Neural cell (in vitro differentiated cells): ENCODE data around the gene SMIM21. TPM values are rescaled to one million over a fixed set of nuclear protein-coding genes. Genes with fewer than 3 reads are reported as not detected.

Experiments used
- H2AFZ ChIP-seq: fragments of 200-600, 300-800 bp; sonication (generic), shearing (Covaris generic); 2 replicates; pipeline ENCODE4 v1.6.0; 2014; ENCODE audit warnings: low read depth, mild to moderate bottlenecking, antibody characterized with exemption, low read length, moderate library complexity
- H3F3A ChIP-seq: fragments of 200-600 bp; shearing (Covaris generic); 2 replicates; pipeline ENCODE4 v1.6.1; 2016; ENCODE audit warnings: mild to moderate bottlenecking, moderate library complexity, mixed read lengths, antibody characterized with exemption, low read length; ENCODE audit not compliant: insufficient read depth, poor library complexity, severe bottlenecking
- H3K27ac ChIP-seq: fragments of 200-600, 300-800 bp; sonication (generic), shearing (Covaris generic); 2 replicates; pipeline ENCODE4 v1.5.1; 2014; ENCODE audit warnings: mild to moderate bottlenecking, low read length, moderate library complexity
- H3K27me3 ChIP-seq: fragments of 300-800, 200-600 bp; sonication (generic), shearing (Covaris generic); 2 replicates; pipeline ENCODE4 v1.6.0; 2014; ENCODE audit warnings: mild to moderate bottlenecking, low read depth, low read length, moderate library complexity; ENCODE audit not compliant: insufficient read depth
- H3K36me3 ChIP-seq: fragments of 300-800, 200-600 bp; sonication (generic), shearing (Covaris generic); 2 replicates; pipeline ENCODE4 v1.5.1; 2014; ENCODE audit warnings: mild to moderate bottlenecking, antibody characterized with exemption, low read length, moderate library complexity; ENCODE audit not compliant: insufficient read depth
- H3K4me2 ChIP-seq: fragments of 300-800, 200-600 bp; sonication (generic), shearing (Covaris generic); 2 replicates; pipeline ENCODE4 v1.6.0; 2014; ENCODE audit warnings: mild to moderate bottlenecking, low read length
- H3K4me3 ChIP-seq: fragments of 300-800, 200-600 bp; sonication (generic), shearing (Covaris generic); 2 replicates; pipeline ENCODE4 v1.5.1; 2014; ENCODE audit warnings: mild to moderate bottlenecking, low read length, moderate library complexity
- H3K79me2 ChIP-seq: fragments of 200-600 bp; shearing (Covaris generic); replicated peaks from 2 replicates; pipeline ENCODE4 v1.6.0; 2014; ENCODE audit warnings: mild to moderate bottlenecking, low read length, moderate library complexity; ENCODE audit not compliant: insufficient read depth
- H3K9ac ChIP-seq: fragments of 300-800, 200-600 bp; sonication (generic), shearing (Covaris generic); 2 replicates; pipeline ENCODE4 v1.6.1; 2016; ENCODE audit warnings: mild to moderate bottlenecking, low read length, mixed read lengths
- H3K9me2 ChIP-seq: fragments of 200-600 bp; shearing (Covaris generic); 2 replicates; pipeline ENCODE4 v1.6.1; 2016; ENCODE audit warnings: mild to moderate bottlenecking, low read length, mixed read lengths; ENCODE audit not compliant: insufficient read depth
- H3K9me3 ChIP-seq: fragments of 200-600, 300-800 bp; sonication (generic), shearing (Covaris generic); 2 replicates; pipeline ENCODE4 v1.6.1; 2016; ENCODE audit warnings: mild to moderate bottlenecking, mixed run types, low read length, moderate library complexity, mixed read lengths
- H4K20me1 ChIP-seq: fragments of 200-600 bp; shearing (Covaris generic); 2 replicates; pipeline ENCODE4 v1.6.1; 2016; ENCODE audit warnings: mild to moderate bottlenecking, mixed run types; ENCODE audit not compliant: insufficient read depth
- EP300 ChIP-seq: fragments of 450-650 bp; conservative IDR thresholded peaks from 2 replicates; pipeline ENCODE4 v1.6.1; 2014; ENCODE audit warnings: antibody characterized with exemption, mild to moderate bottlenecking, moderate library complexity; ENCODE audit not compliant: poor library complexity, severe bottlenecking
- EZH2 ChIP-seq: fragments of 200-600, 300-800 bp; shearing (Covaris generic), sonication (generic); IDR thresholded peaks from 2 replicates; pipeline ENCODE4 v1.6.1; 2014; ENCODE audit warnings: antibody characterized with exemption, low read length, borderline replicate concordance, mild to moderate bottlenecking; ENCODE audit not compliant: insufficient read depth, poor library complexity, severe bottlenecking
- MXI1 ChIP-seq: fragments of 450-650 bp; conservative IDR thresholded peaks from 2 replicates; pipeline ENCODE4 v1.6.1; 2014; ENCODE audit warnings: antibody characterized with exemption, mild to moderate bottlenecking; ENCODE audit not compliant: poor library complexity, severe bottlenecking
- POLR2AphosphoS5 ChIP-seq: IDR thresholded peaks from 2 replicates; pipeline ENCODE4 v1.6.1; 2012
- RAD21 ChIP-seq: fragments of 450-650 bp; conservative IDR thresholded peaks from 2 replicates; pipeline ENCODE4 v1.6.1; 2014; ENCODE audit warnings: antibody characterized with exemption, mild to moderate bottlenecking, moderate library complexity
- SMC3 ChIP-seq: fragments of 450-650 bp; conservative IDR thresholded peaks from 2 replicates; pipeline ENCODE4 v1.6.1; 2014; ENCODE audit warnings: antibody characterized with exemption, mild to moderate bottlenecking, moderate library complexity; ENCODE audit not compliant: poor library complexity
- TAF1 ChIP-seq: IDR thresholded peaks from 2 replicates; pipeline ENCODE4 v1.6.1; 2012; ENCODE audit warnings: low read depth
- polyA plus RNA-seq: library from polyadenylated mRNA; depleted of rRNA; stranded (reverse); fragments of >200 nt; gene quantifications from 2 replicates; pipeline ENCODE4 v1.2.3, GENCODE V29; 2014
- TF ChIP-seq, protein P1 (sequence below): IDR thresholded peaks from 2 replicates; pipeline ENCODE4 v1.6.1; 2012; ENCODE audit warnings: borderline replicate concordance
- TF ChIP-seq, protein P2 (sequence below): fragments of 450-650 bp; IDR thresholded peaks from 2 replicates; pipeline ENCODE4 v1.5.1; 2014; ENCODE audit warnings: antibody characterized with exemption, mild to moderate bottlenecking, moderate library complexity; ENCODE audit not compliant: poor library complexity, severe bottlenecking

The SMIM21 gene
- polyA plus RNA-seq, 1 donor from 2014 or later = not detected

DNA sequence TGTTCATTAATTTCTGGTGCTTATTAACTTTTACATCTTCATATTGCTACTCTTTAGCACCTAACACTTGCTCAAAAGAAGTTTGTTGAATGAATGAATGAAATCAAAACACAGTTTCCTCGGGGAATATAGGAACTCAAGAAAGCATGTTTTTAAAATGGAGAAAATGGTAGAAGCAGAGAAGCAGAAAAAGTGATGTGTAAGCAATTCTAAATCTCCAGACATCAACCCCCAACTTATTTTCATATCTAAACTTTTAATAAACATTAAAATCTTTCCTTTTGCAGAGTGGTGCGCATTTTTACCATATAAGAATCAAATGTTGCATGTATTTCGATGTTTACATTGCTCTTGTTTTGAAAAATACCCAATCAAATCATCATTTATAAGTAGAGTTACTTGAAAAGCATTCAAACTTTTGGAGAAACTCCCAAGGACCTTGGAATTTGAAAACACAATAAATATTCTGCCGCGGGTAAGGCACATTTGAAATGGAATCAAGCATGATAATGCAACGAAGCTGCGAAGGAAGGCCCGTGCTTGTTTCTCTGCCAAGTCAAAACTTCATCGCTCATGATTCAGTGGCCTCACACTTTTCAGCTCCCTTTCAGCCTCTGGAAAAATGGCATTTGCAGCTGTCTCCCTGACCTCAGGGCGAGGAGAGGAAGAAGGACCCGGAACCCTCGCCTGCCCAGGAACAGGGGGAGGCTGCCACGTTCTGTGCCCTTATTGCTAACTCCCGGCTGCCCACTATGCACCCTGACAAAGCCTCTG, 26.7 kb upstream of the SMIM21 start:
- TF ChIP-seq POLR2AphosphoS5 (no peak), RAD21 (no peak), EP300 (no peak), EZH2 (no peak), SMC3 (no peak), MXI1 (no peak), TAF1 (no peak)
- TF ChIP-seq, protein P1, sequence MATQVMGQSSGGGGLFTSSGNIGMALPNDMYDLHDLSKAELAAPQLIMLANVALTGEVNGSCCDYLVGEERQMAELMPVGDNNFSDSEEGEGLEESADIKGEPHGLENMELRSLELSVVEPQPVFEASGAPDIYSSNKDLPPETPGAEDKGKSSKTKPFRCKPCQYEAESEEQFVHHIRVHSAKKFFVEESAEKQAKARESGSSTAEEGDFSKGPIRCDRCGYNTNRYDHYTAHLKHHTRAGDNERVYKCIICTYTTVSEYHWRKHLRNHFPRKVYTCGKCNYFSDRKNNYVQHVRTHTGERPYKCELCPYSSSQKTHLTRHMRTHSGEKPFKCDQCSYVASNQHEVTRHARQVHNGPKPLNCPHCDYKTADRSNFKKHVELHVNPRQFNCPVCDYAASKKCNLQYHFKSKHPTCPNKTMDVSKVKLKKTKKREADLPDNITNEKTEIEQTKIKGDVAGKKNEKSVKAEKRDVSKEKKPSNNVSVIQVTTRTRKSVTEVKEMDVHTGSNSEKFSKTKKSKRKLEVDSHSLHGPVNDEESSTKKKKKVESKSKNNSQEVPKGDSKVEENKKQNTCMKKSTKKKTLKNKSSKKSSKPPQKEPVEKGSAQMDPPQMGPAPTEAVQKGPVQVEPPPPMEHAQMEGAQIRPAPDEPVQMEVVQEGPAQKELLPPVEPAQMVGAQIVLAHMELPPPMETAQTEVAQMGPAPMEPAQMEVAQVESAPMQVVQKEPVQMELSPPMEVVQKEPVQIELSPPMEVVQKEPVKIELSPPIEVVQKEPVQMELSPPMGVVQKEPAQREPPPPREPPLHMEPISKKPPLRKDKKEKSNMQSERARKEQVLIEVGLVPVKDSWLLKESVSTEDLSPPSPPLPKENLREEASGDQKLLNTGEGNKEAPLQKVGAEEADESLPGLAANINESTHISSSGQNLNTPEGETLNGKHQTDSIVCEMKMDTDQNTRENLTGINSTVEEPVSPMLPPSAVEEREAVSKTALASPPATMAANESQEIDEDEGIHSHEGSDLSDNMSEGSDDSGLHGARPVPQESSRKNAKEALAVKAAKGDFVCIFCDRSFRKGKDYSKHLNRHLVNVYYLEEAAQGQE = no peak
- TF ChIP-seq, protein P2, sequence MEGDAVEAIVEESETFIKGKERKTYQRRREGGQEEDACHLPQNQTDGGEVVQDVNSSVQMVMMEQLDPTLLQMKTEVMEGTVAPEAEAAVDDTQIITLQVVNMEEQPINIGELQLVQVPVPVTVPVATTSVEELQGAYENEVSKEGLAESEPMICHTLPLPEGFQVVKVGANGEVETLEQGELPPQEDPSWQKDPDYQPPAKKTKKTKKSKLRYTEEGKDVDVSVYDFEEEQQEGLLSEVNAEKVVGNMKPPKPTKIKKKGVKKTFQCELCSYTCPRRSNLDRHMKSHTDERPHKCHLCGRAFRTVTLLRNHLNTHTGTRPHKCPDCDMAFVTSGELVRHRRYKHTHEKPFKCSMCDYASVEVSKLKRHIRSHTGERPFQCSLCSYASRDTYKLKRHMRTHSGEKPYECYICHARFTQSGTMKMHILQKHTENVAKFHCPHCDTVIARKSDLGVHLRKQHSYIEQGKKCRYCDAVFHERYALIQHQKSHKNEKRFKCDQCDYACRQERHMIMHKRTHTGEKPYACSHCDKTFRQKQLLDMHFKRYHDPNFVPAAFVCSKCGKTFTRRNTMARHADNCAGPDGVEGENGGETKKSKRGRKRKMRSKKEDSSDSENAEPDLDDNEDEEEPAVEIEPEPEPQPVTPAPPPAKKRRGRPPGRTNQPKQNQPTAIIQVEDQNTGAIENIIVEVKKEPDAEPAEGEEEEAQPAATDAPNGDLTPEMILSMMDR = no peak
- H3K27me3 ChIP-seq = peaks cover 32% of the 10 kb centered on the region
- no peaks in the 10 kb centered on the region for H3K79me2 ChIP-seq
- no peak overlapping the region for H3K4me3 ChIP-seq
- H3K4me2 ChIP-seq = no peak overlapping the region
- H3K9me3 ChIP-seq = peaks cover 3% of the 10 kb centered on the region
- H2AFZ ChIP-seq = no peak overlapping the region
- H3K36me3 ChIP-seq = no peaks in the 10 kb centered on the region
- H3K9ac ChIP-seq = no peak overlapping the region
- no peaks in the 10 kb centered on the region for H3F3A ChIP-seq
- H3K9me2 ChIP-seq = no peaks in the 10 kb centered on the region
- H4K20me1 ChIP-seq = no peaks in the 10 kb centered on the region
- H3K27ac ChIP-seq = no peak overlapping the region

DNA sequence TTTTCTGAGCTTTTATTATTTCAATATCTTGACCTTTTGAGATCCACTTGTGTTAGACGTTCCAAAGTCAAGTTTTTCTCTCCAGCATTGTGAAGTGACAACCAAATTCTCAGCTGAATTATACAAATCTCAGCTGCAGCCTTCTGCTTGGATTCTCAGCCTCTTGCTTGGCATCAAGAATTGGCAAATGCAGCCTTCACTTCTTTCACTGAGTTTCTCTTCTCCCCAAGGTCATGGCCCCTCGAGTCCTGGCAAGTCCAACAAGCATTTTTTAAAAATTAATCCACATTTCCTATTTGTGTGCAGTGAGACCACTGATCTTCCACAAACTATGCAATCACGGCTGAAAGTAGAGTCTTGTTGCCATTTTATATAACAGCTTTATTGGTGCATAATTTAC, 23.4 kb upstream of the SMIM21 start:
- TF ChIP-seq, protein P1 = no peak
- no peak for TF ChIP-seq SMC3
- no peak for TF ChIP-seq POLR2AphosphoS5

More for the DNA sequence above, 23.4 kb upstream of the SMIM21 start:
- no peaks in the 10 kb centered on the region for H3F3A ChIP-seq
- H3K79me2 ChIP-seq = no peaks in the 10 kb centered on the region
- H3K9ac ChIP-seq = no peak overlapping the region
- H3K27ac ChIP-seq = no peak overlapping the region
- no peak overlapping the region for H2AFZ ChIP-seq
- H4K20me1 ChIP-seq = no peaks in the 10 kb centered on the region
- H3K9me3 ChIP-seq = no peaks in the 10 kb centered on the region
- H3K27me3 ChIP-seq = peaks cover 21% of the 10 kb centered on the region
- no peaks in the 10 kb centered on the region for H3K36me3 ChIP-seq
- H3K4me3 ChIP-seq = no peak overlapping the region
- no peak overlapping the region for H3K4me2 ChIP-seq
- H3K9me2 ChIP-seq = no peaks in the 10 kb centered on the region
